Mesendoderm (in vitro differentiated cells): ENCODE results near the gene FKBP10.
"Not testable (repeated sequence)": the region's sequence is repeated elsewhere in the genome, so short reads cannot be mapped to it uniquely, and the experiment has no call there.

ENCODE experiments used
- DNase-seq: peaks from one replicate; pipeline ENCODE4 v3.0.0; 2013
- H2AK5ac ChIP-seq: 2 replicates; pipeline ENCODE4 v1.6.1; 2013; ENCODE audit warnings: low read length, inconsistent platforms
- H2BK120ac ChIP-seq: 2 replicates; pipeline ENCODE4 v1.6.1; 2013; ENCODE audit warnings: low read depth, mild to moderate bottlenecking, low read length, moderate library complexity, mixed read lengths
- H2BK15ac ChIP-seq: replicated peaks from 2 replicates; pipeline ENCODE4 v1.6.1; 2013; ENCODE audit warnings: low read depth, mild to moderate bottlenecking, moderate library complexity
- H2BK5ac ChIP-seq: 2 replicates; pipeline ENCODE4 v1.6.1; 2013; ENCODE audit warnings: low read length, inconsistent platforms
- H3K18ac ChIP-seq: 2 replicates; pipeline ENCODE4 v1.6.1; 2013; ENCODE audit warnings: mild to moderate bottlenecking, low read length, mixed read lengths
- H3K23ac ChIP-seq: one replicate; pipeline ENCODE4 v1.6.1; 2013; ENCODE audit warnings: low read length
- H3K27ac ChIP-seq: 2 replicates; pipeline ENCODE4 v1.5.1; 2013; ENCODE audit warnings: low read depth, mild to moderate bottlenecking, inconsistent platforms, low read length, moderate library complexity
- H3K27me3 ChIP-seq: 2 replicates; pipeline ENCODE4 v1.6.1; 2013; ENCODE audit warnings: low read length, control low read depth, mild to moderate bottlenecking, inconsistent platforms; ENCODE audit not compliant: insufficient read depth, poor library complexity
- H3K36me3 ChIP-seq: 2 replicates; pipeline ENCODE4 v1.6.1; 2013; ENCODE audit warnings: low read length, inconsistent platforms; ENCODE audit not compliant: control insufficient read depth, insufficient read depth
- H3K4ac ChIP-seq: one replicate; pipeline ENCODE4 v1.6.1; 2013; ENCODE audit warnings: low read depth, mild to moderate bottlenecking, low read length, moderate library complexity
- H3K4me1 ChIP-seq: 2 replicates; pipeline ENCODE4 v1.6.1; 2013; ENCODE audit warnings: low read depth, low read length, inconsistent platforms; ENCODE audit not compliant: control insufficient read depth
- H3K4me2 ChIP-seq: 2 replicates; pipeline ENCODE4 v1.6.1; 2013; ENCODE audit warnings: low read length
- H3K4me3 ChIP-seq: 2 replicates; pipeline ENCODE4 v1.5.1; 2013; ENCODE audit warnings: mild to moderate bottlenecking, low read length
- H3K56ac ChIP-seq: one replicate; pipeline ENCODE4 v1.6.1; 2013; ENCODE audit warnings: low read length
- H3K79me1 ChIP-seq: 2 replicates; pipeline ENCODE4 v1.6.1; 2013; ENCODE audit warnings: low read length, inconsistent platforms
- H3K79me2 ChIP-seq: 2 replicates; pipeline ENCODE4 v1.6.1; 2013; ENCODE audit warnings: mild to moderate bottlenecking, low read length; ENCODE audit not compliant: control insufficient read depth, insufficient read depth
- H3K9ac ChIP-seq: 2 replicates; pipeline ENCODE4 v1.6.1; 2013; ENCODE audit warnings: low read length, inconsistent platforms
- H4K5ac ChIP-seq: one replicate; pipeline ENCODE4 v1.6.1; 2013; ENCODE audit warnings: low read length
- H4K8ac ChIP-seq: one replicate; pipeline ENCODE4 v1.6.1; 2013; ENCODE audit warnings: low read depth, mild to moderate bottlenecking, control low read depth, low read length, moderate library complexity
- WGBS: extraction: QIAGEN DNeasy Blood & Tissue Kit; methylation state at CpG from one replicate; pipeline ENCODE4 v1.1.7; 2013; ENCODE audit warnings: low lambda C conversion rate, missing lambda C conversion rate; ENCODE audit not compliant: insufficient coverage; ENCODE audit errors: extremely low coverage; 5-methylcytosine and 5-hydroxymethylcytosine counted together

FKBP10 gene

GRCh38 chr17:41823580-41823979, 10.8 kb downstream of the FKBP10 start:
- no peaks in the 10 kb centered on the region for H3K4me1 ChIP-seq
- no peak overlapping the region for H3K9ac ChIP-seq
- H3K27ac ChIP-seq, result no peak overlapping the region
- no peak overlapping the region for H3K4me2 ChIP-seq
- no peak overlapping the region for H2BK15ac ChIP-seq
- H2BK120ac ChIP-seq, result no peak overlapping the region
- H4K8ac ChIP-seq, result no peak overlapping the region
- no peak overlapping the region for H3K4me3 ChIP-seq
- no peak overlapping the region for H4K5ac ChIP-seq
- H3K79me2 ChIP-seq, result no peaks in the 10 kb centered on the region
- no peaks in the 10 kb centered on the region for H3K27me3 ChIP-seq
- H3K36me3 ChIP-seq, result peaks cover 3% of the 10 kb centered on the region
- no peak overlapping the region for H3K4ac ChIP-seq
- no peak overlapping the region for H2AK5ac ChIP-seq
- H3K23ac ChIP-seq, result no peak overlapping the region
- H3K18ac ChIP-seq, result no peak overlapping the region
- H2BK5ac ChIP-seq, result no peak overlapping the region
- WGBS, result no CpG with 5 or more reads among the region's 7 CpGs
- H3K79me1 ChIP-seq, result no peaks in the 10 kb centered on the region
- DNase-seq, result no peak
- no peak overlapping the region for H3K56ac ChIP-seq

DNA sequence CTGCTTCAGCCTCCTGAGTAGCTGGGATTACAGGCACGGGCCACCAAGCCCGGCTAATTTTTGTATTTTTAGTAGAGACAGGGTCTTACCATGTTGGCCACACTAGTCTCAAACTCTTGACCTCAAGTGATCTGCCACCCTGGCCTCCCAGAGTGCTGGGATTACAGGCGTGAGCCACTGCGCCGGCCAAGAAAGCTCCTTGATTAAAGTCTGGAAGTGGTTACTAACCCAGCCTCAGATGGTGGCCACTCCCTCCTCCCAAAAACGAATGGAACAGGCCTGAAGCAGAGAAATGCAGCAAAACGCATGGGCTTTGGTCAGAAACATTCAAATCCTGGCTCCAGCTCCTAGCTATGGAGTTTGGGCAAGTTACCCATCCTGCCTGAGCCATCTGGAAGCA, 11.3 kb downstream of the FKBP10 start:
- peaks cover 4% of the 10 kb centered on the region for H3K36me3 ChIP-seq
- H3K79me2 ChIP-seq, result no peaks in the 10 kb centered on the region

GRCh38 chr17:41825175-41825845, 12.5 kb downstream of the FKBP10 start:
- H3K56ac ChIP-seq, result no peak overlapping the region
- no CpG with 5 or more reads among the region's 19 CpGs for whole genome bisulfite sequencing
- H2BK15ac ChIP-seq, result no peak overlapping the region
- H3K4ac ChIP-seq, result no peak overlapping the region
- H3K4me2 ChIP-seq, result no peak overlapping the region
- H3K4me3 ChIP-seq, result no peak overlapping the region
- no peak overlapping the region for H2BK120ac ChIP-seq
- no peaks in the 10 kb centered on the region for H3K4me1 ChIP-seq
- H3K79me1 ChIP-seq, result no peaks in the 10 kb centered on the region
- H3K18ac ChIP-seq, result no peak overlapping the region
- H2BK5ac ChIP-seq, result no peak overlapping the region
- H3K27me3 ChIP-seq, result no peaks in the 10 kb centered on the region
- H3K9ac ChIP-seq, result no peak overlapping the region
- H4K8ac ChIP-seq, result no peak overlapping the region
- H3K36me3 ChIP-seq, result peaks cover 8% of the 10 kb centered on the region
- H2AK5ac ChIP-seq, result no peak overlapping the region
- no peak overlapping the region for H3K23ac ChIP-seq
- DNase-seq, result no peak
- no peak overlapping the region for H3K27ac ChIP-seq
- H4K5ac ChIP-seq, result no peak overlapping the region
- H3K79me2 ChIP-seq, result no peaks in the 10 kb centered on the region

More for the DNA sequence above, 11.3 kb downstream of the FKBP10 start:
- no peak overlapping the region for H3K27ac ChIP-seq
- H2BK120ac ChIP-seq, result no peak overlapping the region
- no peaks in the 10 kb centered on the region for H3K79me1 ChIP-seq
- WGBS, result no CpG with 5 or more reads among the region's 7 CpGs
- H3K4ac ChIP-seq, result no peak overlapping the region
- no peak overlapping the region for H3K4me2 ChIP-seq
- no peak for DNase-seq
- no peak overlapping the region for H3K23ac ChIP-seq
- no peak overlapping the region for H2BK15ac ChIP-seq
- H2BK5ac ChIP-seq, result no peak overlapping the region
- no peaks in the 10 kb centered on the region for H3K4me1 ChIP-seq
- no peaks in the 10 kb centered on the region for H3K27me3 ChIP-seq
- H3K9ac ChIP-seq, result no peak overlapping the region
- H4K8ac ChIP-seq, result no peak overlapping the region
- H3K4me3 ChIP-seq, result no peak overlapping the region
- no peak overlapping the region for H2AK5ac ChIP-seq
- H3K18ac ChIP-seq, result no peak overlapping the region
- no peak overlapping the region for H3K56ac ChIP-seq
- H4K5ac ChIP-seq, result no peak overlapping the region

DNA sequence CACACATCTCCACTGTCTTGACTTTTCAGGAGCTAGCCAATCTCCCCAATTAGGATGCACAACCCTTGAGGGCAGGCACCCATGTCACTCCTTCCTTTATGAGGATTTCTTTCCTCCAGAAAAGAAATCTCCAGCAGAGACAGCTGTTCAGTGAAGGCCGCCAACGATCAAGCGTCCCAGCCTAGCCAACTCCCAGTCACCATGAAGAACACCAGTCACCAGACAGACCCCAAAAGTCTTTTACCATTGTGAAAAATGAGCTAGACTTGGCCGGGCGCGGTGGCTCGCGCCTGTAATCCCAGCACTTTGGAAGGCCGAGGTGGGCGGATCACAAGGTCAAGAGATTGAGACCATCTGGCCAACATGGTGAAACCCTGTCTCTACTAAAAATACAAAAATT, 17.2 kb downstream of the FKBP10 start:
- not testable (repeated sequence) for H3K56ac ChIP-seq, H3K4me2 ChIP-seq, H2BK5ac ChIP-seq, H3K4me1 ChIP-seq, H3K18ac ChIP-seq, H3K9ac ChIP-seq, H3K79me1 ChIP-seq, H3K27me3 ChIP-seq, H2BK15ac ChIP-seq, H3K27ac ChIP-seq, H3K4me3 ChIP-seq, H3K36me3 ChIP-seq, H2AK5ac ChIP-seq, H4K5ac ChIP-seq, H2BK120ac ChIP-seq, H3K23ac ChIP-seq, H4K8ac ChIP-seq, DNase-seq, H3K79me2 ChIP-seq, H3K4ac ChIP-seq
- no CpG with 5 or more reads among the region's 10 CpGs for WGBS

- Histone ChIP-seq H3K4me3 (peak overlapping the region; percentile 87), H3K4me1 (peaks cover 2% of the 10 kb centered on the region), H3K23ac (no peak overlapping the region), H3K9ac (peak overlapping the region; percentile 92), H2AK5ac (no peak overlapping the region), H3K4me2 (peak overlapping the region; percentile 52), H3K18ac (peak overlapping the region; percentile 53), H2BK15ac (no peak overlapping the region), H4K8ac (no peak overlapping the region), H3K36me3 (peaks cover 2% of the 10 kb centered on the region), H3K4ac (peak overlapping the region; percentile 63), H3K56ac (peak overlapping the region; percentile 97), H3K79me1 (peaks cover 1% of the 10 kb centered on the region), H3K79me2 (no peaks in the 10 kb centered on the region), H2BK5ac (no peak overlapping the region), H3K27me3 (no peaks in the 10 kb centered on the region), H3K27ac (no peak overlapping the region), H4K5ac (no peak overlapping the region), H2BK120ac (no peak overlapping the region)
- no peak for DNase-seq
- no CpG with 5 or more reads among the region's 13 CpGs for WGBS
Observed at GRCh38 chr17:41835214-41835799, 22.5 kb downstream of the FKBP10 start.
